H1 (cell line): ENCODE results near the gene EXTL1.

Experiments
- BRCA1 ChIP-seq: IDR thresholded peaks from 2 replicates; pipeline ENCODE4 v1.6.1; 2012; ENCODE audit warnings: low read depth, low read length, improper control_type of control experiment
- CTCF ChIP-seq, 3 experiments: IDR thresholded peaks; 1 replicate in 2 of 3; 2 replicates in 1 of 3; pipeline versions ENCODE4 v1.5.1 to v1.6.1; 2011; ENCODE audit warnings: low read length in 3 of 3, mild to moderate bottlenecking in 3 of 3, inconsistent platforms in 2 of 3, low read depth in 1 of 3, moderate library complexity in 1 of 3; ENCODE audit not compliant: insufficient read depth in 1 of 3; ENCODE audit errors: control extremely low read depth in 1 of 3
- EGR1 ChIP-seq: IDR thresholded peaks from 2 replicates; pipeline ENCODE4 v1.6.1; 2011; ENCODE audit warnings: low read depth, low read length, borderline replicate concordance
- POLR2A ChIP-seq, 2 experiments: IDR thresholded peaks; 1 replicate in 1 of 2; 2 replicates in 1 of 2; pipeline ENCODE4 v1.6.1; 2011; ENCODE audit warnings: low read depth in 2 of 2, low read length in 2 of 2, mild to moderate bottlenecking in 2 of 2; ENCODE audit errors: control extremely low read depth in 1 of 2
- RXRA ChIP-seq: IDR thresholded peaks from 2 replicates; pipeline ENCODE4 v1.6.1; 2011; ENCODE audit warnings: low read depth, mild to moderate bottlenecking, low read length, moderate library complexity; ENCODE audit not compliant: insufficient read depth
- SIN3A ChIP-seq, 2 experiments: IDR thresholded peaks in 1 of 2; conservative IDR thresholded peaks in 1 of 2; 2 replicates each; pipeline ENCODE4 v1.6.1; 2011 to 2012; ENCODE audit warnings: low read length in 2 of 2, improper control_type of control experiment in 1 of 2, low read depth in 1 of 2, mild to moderate bottlenecking in 1 of 2
- SP1 ChIP-seq: IDR thresholded peaks from 2 replicates; pipeline ENCODE4 v1.6.1; 2011; ENCODE audit warnings: low read depth, low read length
- USF2 ChIP-seq: IDR thresholded peaks from 2 replicates; pipeline ENCODE4 v1.6.1; 2011; ENCODE audit warnings: low read length, improper control_type of control experiment

- TF ChIP-seq SP1 (no peak), SIN3A (conservative IDR thresholded peaks at IDR 0.05 in 1 of 2, IDR thresholded peaks at IDR 0.05 in 1 of 2; ENCODE audit: low read depth in 1 of 2, low read length in 2 of 2) (no peak), USF2 (no peak), EGR1 (no peak), RXRA (no peak), CTCF (IDR thresholded peaks at IDR 0.05; ENCODE audit: control extremely low read depth in 1 of 3, insufficient read depth in 1 of 3, low read depth in 1 of 3, low read length in 3 of 3) (no peak), POLR2A (IDR thresholded peaks at IDR 0.05; ENCODE audit: control extremely low read depth in 1 of 2, low read depth in 2 of 2, low read length in 2 of 2) (no peak), BRCA1 (no peak)
Measured at GRCh38 chr1:26083208-26083607, 61.6 kb downstream of the EXTL1 start.
